Suprapubic skin (tissue), 4 donors: ENCODE results near the gene SSR1. TPM values are rescaled to one million over a fixed set of nuclear protein-coding genes. Genes with fewer than 3 reads are reported as not detected.

Experiments used
- DNase-seq, 2 donors: peaks; one replicate each; pipeline ENCODE4 v3.0.0-alpha.2; 2019; ENCODE audit warnings: low spot score in 2 of 2
- H3K27ac ChIP-seq: fragments of 200-600 bp; sonication (generic); one replicate; pipeline ENCODE4 v1.5.1; 2019
- H3K27me3 ChIP-seq: fragments of 200-600 bp; sonication (generic); one replicate; pipeline ENCODE4 v1.5.1; 2019
- H3K36me3 ChIP-seq: fragments of 200-600 bp; sonication (generic); one replicate; pipeline ENCODE4 v1.5.1; 2019
- H3K4me1 ChIP-seq: fragments of 200-600 bp; sonication (generic); one replicate; pipeline ENCODE4 v1.5.1; 2019
- H3K4me3 ChIP-seq: fragments of 200-600 bp; sonication (generic); one replicate; pipeline ENCODE4 v1.5.1; 2019; ENCODE audit warnings: mild to moderate bottlenecking
- H3K9me3 ChIP-seq: fragments of 200-600 bp; sonication (generic); one replicate; pipeline ENCODE4 v1.5.1; 2019
- EP300 ChIP-seq: sonication (generic); formaldehyde crosslinking; IDR thresholded peaks from one replicate; pipeline ENCODE4 v1.6.1; 2017; ENCODE audit warnings: antibody characterized with exemption
- POLR2A ChIP-seq, 2 donors: fragments of 450-650 bp; IDR thresholded peaks; one replicate each; pipeline ENCODE4 v1.6.1; 2017; ENCODE audit warnings: antibody characterized with exemption in 2 of 2, mild to moderate bottlenecking in 2 of 2, moderate library complexity in 2 of 2
- POLR2AphosphoS5 ChIP-seq, 3 donors: sonication (generic); formaldehyde crosslinking; IDR thresholded peaks; one replicate each; pipeline ENCODE4 v1.6.1; 2017; ENCODE audit warnings: antibody characterized with exemption in 3 of 3
- WGBS: methylation state at CpG from one replicate; pipeline ENCODE4 v1.1.5; 2018; 5-methylcytosine and 5-hydroxymethylcytosine counted together
- total RNA-seq, 4 donors: library from RNA; depleted of rRNA; stranded (reverse); fragments of >200 nt; gene quantifications; one replicate each; pipeline ENCODE4 v1.1.0, GENCODE V29; 2016
- TF ChIP-seq, protein P1 (sequence below), 2 donors: fragments of 200-600 bp in 1 of 2; fragments of 450-650 bp in 1 of 2; sonication (generic) in 1 of 2; IDR thresholded peaks; one replicate each; pipeline ENCODE4 v1.5.1; 2016 to 2019; ENCODE audit warnings: antibody characterized with exemption in 2 of 2, mild to moderate bottlenecking in 1 of 2, moderate library complexity in 1 of 2

The SSR1 gene
- total RNA-seq, 4 donors from 2014 or later = 28.9 to 74.6 (median 39.2) TPM

DNA sequence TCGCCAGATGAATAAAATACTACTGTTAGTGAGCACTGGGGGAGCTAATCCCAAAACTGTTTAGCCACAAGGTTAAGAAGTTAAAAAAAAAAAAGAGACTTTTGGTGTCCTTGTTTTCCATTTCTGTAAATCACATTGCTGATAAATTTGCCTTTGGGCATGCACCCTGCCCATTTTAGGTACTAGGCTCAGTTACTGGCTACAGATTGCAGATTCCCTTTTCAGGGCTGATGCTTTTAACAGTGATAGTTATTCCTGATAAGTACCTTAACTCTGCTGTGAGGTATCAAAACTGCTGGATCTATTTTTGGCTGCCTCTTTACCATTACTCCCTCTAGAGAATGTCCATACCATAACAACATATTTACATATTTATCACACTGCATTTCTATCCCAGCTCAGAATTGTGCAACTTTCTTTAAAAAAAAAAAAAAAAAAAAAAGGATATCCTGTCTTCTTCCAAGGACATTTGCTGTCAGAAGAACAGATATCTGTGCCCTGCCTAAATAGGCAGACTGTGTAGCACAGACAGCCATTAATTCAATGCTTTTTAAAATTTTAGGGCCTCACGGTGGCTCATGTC lies 94.5 kb downstream of the SSR1 start:
- TF ChIP-seq, protein P1, sequence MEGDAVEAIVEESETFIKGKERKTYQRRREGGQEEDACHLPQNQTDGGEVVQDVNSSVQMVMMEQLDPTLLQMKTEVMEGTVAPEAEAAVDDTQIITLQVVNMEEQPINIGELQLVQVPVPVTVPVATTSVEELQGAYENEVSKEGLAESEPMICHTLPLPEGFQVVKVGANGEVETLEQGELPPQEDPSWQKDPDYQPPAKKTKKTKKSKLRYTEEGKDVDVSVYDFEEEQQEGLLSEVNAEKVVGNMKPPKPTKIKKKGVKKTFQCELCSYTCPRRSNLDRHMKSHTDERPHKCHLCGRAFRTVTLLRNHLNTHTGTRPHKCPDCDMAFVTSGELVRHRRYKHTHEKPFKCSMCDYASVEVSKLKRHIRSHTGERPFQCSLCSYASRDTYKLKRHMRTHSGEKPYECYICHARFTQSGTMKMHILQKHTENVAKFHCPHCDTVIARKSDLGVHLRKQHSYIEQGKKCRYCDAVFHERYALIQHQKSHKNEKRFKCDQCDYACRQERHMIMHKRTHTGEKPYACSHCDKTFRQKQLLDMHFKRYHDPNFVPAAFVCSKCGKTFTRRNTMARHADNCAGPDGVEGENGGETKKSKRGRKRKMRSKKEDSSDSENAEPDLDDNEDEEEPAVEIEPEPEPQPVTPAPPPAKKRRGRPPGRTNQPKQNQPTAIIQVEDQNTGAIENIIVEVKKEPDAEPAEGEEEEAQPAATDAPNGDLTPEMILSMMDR (IDR thresholded peaks at IDR 0.05) = no peak
- TF ChIP-seq POLR2AphosphoS5 (IDR thresholded peaks at IDR 0.05) (no peak), POLR2A (IDR thresholded peaks at IDR 0.05) (no peak), EP300 (no peak)
- no peak for DNase-seq
- H3K4me3 ChIP-seq = no peak overlapping the region
- H3K36me3 ChIP-seq = peaks cover 53% of the 10 kb centered on the region
- no peak overlapping the region for H3K27ac ChIP-seq
- peaks cover 54% of the 10 kb centered on the region for H3K4me1 ChIP-seq
- H3K27me3 ChIP-seq = no peaks in the 10 kb centered on the region
- no peaks in the 10 kb centered on the region for H3K9me3 ChIP-seq
- 86% methylated on average over 2 of the region's 2 CpGs for WGBS

Other genes with a start within 250 kb of the SSR1 start
- gene RREB1, start 205.2 kb downstream of the SSR1 start, total RNA-seq = 100 to 1,000 TPM in 1 of 4 donors, 10 to 100 TPM in 3; 56.2 to 102 (median 62.6) TPM
- not detected for gene CAGE1, start 76.5 kb upstream of the SSR1 start, total RNA-seq
- gene RIOK1, start 76.6 kb upstream of the SSR1 start, total RNA-seq = 10 to 100 TPM; 18.6 to 24.6 (median 22.7) TPM
- 1,000 to 10,000 TPM; 1,704 to 2,508 (median 2,195) TPM for gene DSP, start 228.5 kb upstream of the SSR1 start, total RNA-seq